ENCODE results near the gene SLC22A17.

GRCh38 chr14:23327947-23328744, 24.5 kb downstream of the SLC22A17 start:
- TF ChIP-seq POLR2A (IDR thresholded peaks at IDR 0.05; ENCODE audit: low read depth, low read length) (peak; percentile 38; the same call in 1 of the 2 replicates), CEBPB (IDR thresholded peaks at IDR 0.05; ENCODE audit: low read depth, low read length) (no peak), CTCF (conservative IDR thresholded peaks at IDR 0.05; ENCODE audit: low read depth, low read length) (peak; percentile 93), SMC3 (IDR thresholded peaks at IDR 0.05; ENCODE audit: low read depth, low read length) (peak; percentile 85), RAD21 (IDR thresholded peaks at IDR 0.05; ENCODE audit: low read length) (peak; percentile 90), RCOR1 (IDR thresholded peaks at IDR 0.05; ENCODE audit: insufficient replicate concordance, low read length) (no peak), MXI1 (IDR thresholded peaks at IDR 0.05; ENCODE audit: borderline replicate concordance, low read depth, low read length) (no peak), RFX5 (IDR thresholded peaks at IDR 0.05; ENCODE audit: low read depth, low read length) (no peak), NFE2L2 (IDR thresholded peaks at IDR 0.05; ENCODE audit: low read depth, low read length) (no peak), MAZ (IDR thresholded peaks at IDR 0.05; ENCODE audit: borderline replicate concordance, low read depth, low read length) (no peak), FOS (IDR thresholded peaks at IDR 0.05; ENCODE audit: low read depth, low read length) (no peak)
- TF ChIP-seq, protein P1, sequence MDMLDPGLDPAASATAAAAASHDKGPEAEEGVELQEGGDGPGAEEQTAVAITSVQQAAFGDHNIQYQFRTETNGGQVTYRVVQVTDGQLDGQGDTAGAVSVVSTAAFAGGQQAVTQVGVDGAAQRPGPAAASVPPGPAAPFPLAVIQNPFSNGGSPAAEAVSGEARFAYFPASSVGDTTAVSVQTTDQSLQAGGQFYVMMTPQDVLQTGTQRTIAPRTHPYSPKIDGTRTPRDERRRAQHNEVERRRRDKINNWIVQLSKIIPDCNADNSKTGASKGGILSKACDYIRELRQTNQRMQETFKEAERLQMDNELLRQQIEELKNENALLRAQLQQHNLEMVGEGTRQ (IDR thresholded peaks at IDR 0.05; ENCODE audit: low read depth, low read length): no peak
